MM.1S (cell line): Measurements from ENCODE around the gene HIVEP1.

Experiments used
- DNase-seq: peaks from one replicate; pipeline ENCODE4 v3.0.0-alpha.2; 2015
- H2AFZ ChIP-seq: fragments of 300-600 bp; sonication (generic); 2 replicates; pipeline ENCODE4 v1.6.0; 2016; ENCODE audit warnings: antibody characterized with exemption, low read length
- H3F3A ChIP-seq: fragments of 300-600 bp; sonication (generic); 2 replicates; pipeline ENCODE4 v1.6.1; 2016; ENCODE audit warnings: mild to moderate bottlenecking, antibody characterized with exemption, low read length, moderate library complexity, mixed read lengths; ENCODE audit not compliant: insufficient read depth
- H3K27ac ChIP-seq: fragments of 300-600 bp; sonication (generic); 2 replicates; pipeline ENCODE4 v1.5.1; 2016; ENCODE audit warnings: mild to moderate bottlenecking, low read length
- H3K27me3 ChIP-seq: fragments of 300-600 bp; sonication (generic); replicated peaks from 2 replicates; pipeline ENCODE4 v1.6.0; 2016; ENCODE audit warnings: low read length; ENCODE audit not compliant: insufficient read depth
- H3K36me3 ChIP-seq: fragments of 300-600 bp; sonication (generic); replicated peaks from 2 replicates; pipeline ENCODE4 v1.6.1; 2016; ENCODE audit warnings: mild to moderate bottlenecking, low read length, mixed read lengths; ENCODE audit not compliant: insufficient read depth
- H3K4me1 ChIP-seq: fragments of 300-600 bp; sonication (generic); 2 replicates; pipeline ENCODE4 v1.6.1; 2016; ENCODE audit warnings: low read length, mixed read lengths
- H3K4me2 ChIP-seq: fragments of 300-600 bp; sonication (generic); 2 replicates; pipeline ENCODE4 v1.6.0; 2016; ENCODE audit warnings: low read depth, low read length
- H3K4me3 ChIP-seq: fragments of 300-600 bp; sonication (generic); 2 replicates; pipeline ENCODE4 v1.5.1; 2016; ENCODE audit warnings: low read length, mixed read lengths
- H3K79me2 ChIP-seq: fragments of 300-600 bp; sonication (generic); 2 replicates; pipeline ENCODE4 v1.6.1; 2016; ENCODE audit warnings: mixed run types, low read length, mixed read lengths
- H3K9ac ChIP-seq: fragments of 300-600 bp; sonication (generic); 2 replicates; pipeline ENCODE4 v1.6.1; 2016; ENCODE audit warnings: low read length, mixed read lengths
- H3K9me2 ChIP-seq: fragments of 300-600 bp; sonication (generic); replicated peaks from 2 replicates; pipeline ENCODE4 v1.6.1; 2016; ENCODE audit warnings: mild to moderate bottlenecking, low read length, mixed read lengths; ENCODE audit not compliant: insufficient read depth
- H3K9me3 ChIP-seq: fragments of 300-600 bp; sonication (generic); replicated peaks from 2 replicates; pipeline ENCODE4 v1.6.1; 2016; ENCODE audit warnings: mild to moderate bottlenecking, low read length, mixed read lengths; ENCODE audit not compliant: insufficient read depth
- H4K20me1 ChIP-seq: fragments of 300-600 bp; sonication (generic); 2 replicates; pipeline ENCODE4 v1.6.1; 2016; ENCODE audit warnings: mild to moderate bottlenecking, low read length, moderate library complexity, mixed read lengths; ENCODE audit not compliant: insufficient read depth
- CTCF ChIP-seq: fragments of 300-600 bp; sonication (generic); IDR thresholded peaks from 2 replicates; pipeline ENCODE4 v1.5.1; 2016; ENCODE audit warnings: antibody characterized with exemption, low read length, mixed read lengths
- EZH2 ChIP-seq: fragments of 300-600 bp; sonication (generic); optimal IDR thresholded peaks from 2 replicates; pipeline ENCODE3; 2017; ENCODE audit warnings: low read depth, mild to moderate bottlenecking, antibody characterized with exemption, low read length, mixed read lengths
- EZH2phosphoT487 ChIP-seq: fragments of 300-600 bp; sonication (generic); IDR thresholded peaks from 2 replicates; pipeline ENCODE4 v1.6.1; 2018; ENCODE audit warnings: antibody characterized with exemption, low read length

HIVEP1 gene

DNA sequence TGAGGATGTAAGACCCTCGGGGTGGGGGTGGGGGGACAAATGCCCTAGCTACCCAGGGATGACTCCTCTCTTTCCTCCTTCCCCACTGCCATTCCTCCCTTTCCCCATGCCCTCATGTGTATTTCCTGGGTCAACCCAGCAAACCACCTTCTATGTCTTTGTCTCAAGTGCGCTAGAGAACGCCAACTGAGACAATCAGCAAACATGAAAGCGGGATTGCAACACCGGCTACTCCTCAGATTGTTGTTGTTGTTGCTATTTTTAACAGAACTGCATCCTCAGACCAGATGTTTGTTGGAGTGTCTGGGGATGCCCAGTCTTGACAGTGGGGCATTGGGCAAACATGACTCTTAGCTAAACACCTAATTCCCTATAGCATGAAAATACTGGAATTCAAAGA lies 39.3 kb upstream of the HIVEP1 start:
- H3K27me3 ChIP-seq, result no peaks in the 10 kb centered on the region
- no peak overlapping the region for H2AFZ ChIP-seq
- no peak overlapping the region for H3K4me3 ChIP-seq
- H3K27ac ChIP-seq, result no peak overlapping the region
- no peaks in the 10 kb centered on the region for H3F3A ChIP-seq
- no peaks in the 10 kb centered on the region for H3K4me1 ChIP-seq
- no peaks in the 10 kb centered on the region for H3K36me3 ChIP-seq
- H3K79me2 ChIP-seq, result no peaks in the 10 kb centered on the region
- H3K9me2 ChIP-seq, result no peaks in the 10 kb centered on the region
- DNase-seq, result no peak
- H3K9ac ChIP-seq, result no peak overlapping the region
- no peaks in the 10 kb centered on the region for H3K9me3 ChIP-seq
- no peak for TF ChIP-seq EZH2phosphoT487
- TF ChIP-seq EZH2, result no peak
- no peak for TF ChIP-seq CTCF
- no peak overlapping the region for H3K4me2 ChIP-seq
- H4K20me1 ChIP-seq, result no peaks in the 10 kb centered on the region

DNA sequence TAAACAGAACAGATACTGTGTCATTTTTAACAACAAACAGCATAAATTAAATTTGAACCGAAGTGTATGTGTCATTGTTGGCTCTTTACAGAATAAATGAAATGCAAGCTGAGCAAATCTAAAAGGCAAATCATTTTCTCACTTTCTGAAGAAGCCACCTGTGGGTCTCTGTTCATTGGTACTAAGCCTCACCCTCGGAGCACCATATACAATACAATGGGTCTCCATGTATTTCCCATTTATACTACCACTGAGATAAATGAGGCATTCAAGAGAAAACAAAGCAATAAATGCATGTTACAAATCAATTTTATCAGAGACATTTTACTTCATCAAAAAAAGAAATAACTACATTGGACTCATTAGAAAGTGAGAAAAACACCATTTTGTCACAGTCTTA lies 38.9 kb upstream of the HIVEP1 start:
- Histone ChIP-seq H3F3A (no peaks in the 10 kb centered on the region), H3K4me3 (no peak overlapping the region), H3K4me1 (no peaks in the 10 kb centered on the region), H2AFZ (no peak overlapping the region), H3K4me2 (no peak overlapping the region), H3K9ac (no peak overlapping the region), H3K9me3 (no peaks in the 10 kb centered on the region), H3K36me3 (no peaks in the 10 kb centered on the region), H4K20me1 (no peaks in the 10 kb centered on the region), H3K79me2 (no peaks in the 10 kb centered on the region), H3K27ac (no peak overlapping the region), H3K9me2 (no peaks in the 10 kb centered on the region), H3K27me3 (no peaks in the 10 kb centered on the region)
- no peak for TF ChIP-seq EZH2phosphoT487
- no peak for TF ChIP-seq CTCF
- TF ChIP-seq EZH2, result no peak
- no peak for DNase-seq

DNA sequence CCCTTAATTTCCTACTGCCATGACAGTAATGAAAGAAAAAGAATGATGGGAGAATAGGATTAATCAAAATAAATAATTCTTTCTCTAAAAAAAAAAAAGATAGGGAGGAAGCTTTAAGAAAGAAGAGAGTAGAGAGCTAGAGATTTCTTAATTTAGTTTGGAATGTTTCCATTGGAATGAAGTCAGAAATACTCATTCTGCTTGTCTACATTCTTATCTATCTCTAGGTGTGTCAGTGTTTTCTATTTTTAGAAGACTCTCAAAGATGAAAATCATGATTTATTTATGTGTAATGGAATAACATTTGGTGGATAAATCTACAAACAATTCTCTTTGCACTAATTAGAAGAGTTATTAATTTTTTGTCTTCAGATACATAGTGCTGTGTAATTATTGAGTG lies 38.0 kb upstream of the HIVEP1 start:
- TF ChIP-seq EZH2 (no peak), CTCF (no peak), EZH2phosphoT487 (no peak)
- no peak overlapping the region for H3K9ac ChIP-seq
- no peak for DNase-seq
- no peaks in the 10 kb centered on the region for H3K9me2 ChIP-seq
- no peak overlapping the region for H2AFZ ChIP-seq
- H4K20me1 ChIP-seq, result no peaks in the 10 kb centered on the region
- no peak overlapping the region for H3K4me3 ChIP-seq
- H3K9me3 ChIP-seq, result no peaks in the 10 kb centered on the region
- H3K4me2 ChIP-seq, result no peak overlapping the region
- H3K79me2 ChIP-seq, result no peaks in the 10 kb centered on the region
- H3K27me3 ChIP-seq, result no peaks in the 10 kb centered on the region
- no peaks in the 10 kb centered on the region for H3K36me3 ChIP-seq
- no peaks in the 10 kb centered on the region for H3F3A ChIP-seq
- H3K4me1 ChIP-seq, result no peaks in the 10 kb centered on the region
- H3K27ac ChIP-seq, result no peak overlapping the region
